A673 (cell line): Measurements from ENCODE around the gene CFAP126.

Experiments used
- CTCF ChIP-seq: fragments of 300-800, 200-600 bp; sonication (generic); conservative IDR thresholded peaks from 2 replicates; pipeline ENCODE4 v1.5.1; 2017; ENCODE audit warnings: low read depth, mild to moderate bottlenecking, antibody characterized with exemption, low read length, moderate library complexity, mixed read lengths
- EZH2 ChIP-seq: fragments of 200-600 bp; sonication (generic); IDR thresholded peaks from 2 replicates; pipeline ENCODE4 v1.6.1; 2017; ENCODE audit warnings: borderline replicate concordance, low read depth, mild to moderate bottlenecking, mixed read lengths, antibody characterized with exemption, low read length; ENCODE audit not compliant: poor library complexity, severe bottlenecking

GRCh38 chr1:161408429-161409052, 40.9 kb upstream of the CFAP126 start:
- TF ChIP-seq CTCF, result no peak
- no peak for TF ChIP-seq EZH2
